ENCODE data around the gene PDGFB. TPM values are rescaled to one million over a fixed set of nuclear protein-coding genes. Genes with fewer than 3 reads are reported as not detected.

Gene PDGFB
- total RNA-seq (2022; extraction: Qiagen RNA extraction) = 3.3 to 4.1 TPM (median 3.7 TPM) in 5 replicates

DNA sequence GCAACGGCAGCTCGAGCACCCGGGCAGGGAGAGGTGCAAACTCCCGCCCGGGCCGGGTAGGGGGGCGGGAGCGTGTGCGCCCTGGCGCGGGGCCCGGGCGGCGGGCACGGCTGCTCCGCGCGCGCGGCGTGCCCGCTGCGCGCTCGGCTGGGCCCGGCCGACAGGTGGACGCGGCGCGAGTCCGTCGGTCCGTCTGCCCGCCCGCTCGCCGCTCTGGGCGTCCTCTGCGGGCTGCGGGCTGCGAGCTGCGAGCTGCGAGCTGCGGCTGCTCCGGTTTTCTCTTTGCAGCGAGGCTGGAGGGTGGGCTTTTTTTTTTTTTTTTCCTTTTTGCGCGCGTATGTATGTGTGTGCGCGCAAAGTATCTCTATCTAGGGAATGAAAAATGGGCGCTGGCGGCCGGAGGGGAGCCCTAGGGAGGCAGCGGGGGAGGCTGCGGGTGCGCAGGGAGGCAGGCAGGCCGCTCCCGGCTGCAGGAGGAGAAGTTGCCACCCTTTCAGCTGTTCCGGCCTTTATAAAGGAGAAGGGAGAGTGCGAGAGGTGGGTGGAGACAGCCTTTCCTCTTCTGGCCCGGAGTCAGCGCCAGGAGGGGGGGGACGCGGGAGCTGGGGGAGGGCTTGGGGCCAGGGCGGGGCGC is at the start of gene PDGFB:
PDGFB (minus strand) TSS at position 487 of the 634 bp plus-strand sequence. CDS start 1,019 bp downstream, outside the sequence.

Other genes with a start within 250 kb of the PDGFB start
- 25.4 to 29.0 TPM (median 27.5 TPM) in 5 replicates for gene APOBEC3C, start 230.7 kb downstream of the PDGFB start, total RNA-seq (2022; extraction: Qiagen RNA extraction)
- 0.08 to 0.55 TPM (median 0.20 TPM) in 4 of 5 replicates, not detected in the other for gene APOBEC3D, start 223.9 kb downstream of the PDGFB start, total RNA-seq (2022; extraction: Qiagen RNA extraction)
- gene APOBEC3F, start 204.1 kb downstream of the PDGFB start, total RNA-seq (2022; extraction: Qiagen RNA extraction) = 1.6 to 2.4 TPM (median 2.2 TPM) in 5 replicates
- not detected in 5 replicates for gene APOBEC3G, start 167.7 kb downstream of the PDGFB start, total RNA-seq (2022; extraction: Qiagen RNA extraction)
- gene APOBEC3H, start 147.7 kb downstream of the PDGFB start, total RNA-seq (2022; extraction: Qiagen RNA extraction) = 0.14 to 0.65 TPM (median 0.63 TPM) in 3 of 5 replicates, not detected in the others
- 0.84 to 1.6 TPM (median 1.0 TPM) in 5 replicates for gene CBX7, start 92.3 kb downstream of the PDGFB start, total RNA-seq (2022; extraction: Qiagen RNA extraction)
- gene RPL3, start 74.6 kb upstream of the PDGFB start, total RNA-seq (2022; extraction: Qiagen RNA extraction) = 1,740 to 2,307 TPM (median 1,763 TPM) in 5 replicates
- gene SYNGR1, start 105.0 kb upstream of the PDGFB start, total RNA-seq (2022; extraction: Qiagen RNA extraction) = 11.2 to 14.1 TPM (median 12.3 TPM) in 5 replicates
- gene TAB1, start 154.8 kb upstream of the PDGFB start, total RNA-seq (2022; extraction: Qiagen RNA extraction) = 8.1 to 11.4 TPM (median 10.4 TPM) in 5 replicates
- gene MGAT3, start 212.0 kb upstream of the PDGFB start, total RNA-seq (2022; extraction: Qiagen RNA extraction) = 0.43 to 0.84 TPM (median 0.71 TPM) in 5 replicates